GM18861 (cell line): ENCODE results near the gene ERI2.
"Not testable (repeated sequence)": the region's sequence is repeated elsewhere in the genome, so short reads cannot be mapped to it uniquely, and the experiment has no call there.

Experiments
- ATAC-seq: cut with Tn5 transposase; IDR thresholded peaks from one replicate; pipeline ENCODE4 v1.9.1; 2021; ENCODE audit not compliant: unreplicated experiment

ERI2 gene

GRCh38 chr16:20818929-20819585 is 12.8 kb upstream of the ERI2 start:
- no peak for ATAC-seq

GRCh38 chr16:20814784-20815183 is 8.5 kb upstream of the ERI2 start:
- no peak for ATAC-seq

- no peak for ATAC-seq
These were observed 6.2 kb upstream of the ERI2 start for GRCh38 chr16:20812510-20812909.

- no peak for ATAC-seq
These were observed 5.7 kb upstream of the ERI2 start for GRCh38 chr16:20811889-20812439.

GRCh38 chr16:20807862-20808261 is 1.6 kb upstream of the ERI2 start:
- ATAC-seq, result no peak

GRCh38 chr16:20805684-20806167 is 546 bp downstream of the ERI2 start:
- not testable (repeated sequence) for ATAC-seq

- no peak for ATAC-seq
These were observed 2.6 kb downstream of the ERI2 start for GRCh38 chr16:20803561-20804214.

- ATAC-seq, result no peak
These were observed 3.1 kb downstream of the ERI2 start for GRCh38 chr16:20803192-20803560.

- no peak for ATAC-seq
These were observed 5.0 kb downstream of the ERI2 start for GRCh38 chr16:20801278-20801677.

GRCh38 chr16:20799599-20799998 is 6.7 kb downstream of the ERI2 start:
- no peak for ATAC-seq

GRCh38 chr16:20798364-20798763 is 7.9 kb downstream of the ERI2 start:
- no peak for ATAC-seq

- no peak for ATAC-seq
These were observed 14.2 kb downstream of the ERI2 start for GRCh38 chr16:20791923-20792612.

GRCh38 chr16:20789130-20789529 is 17.1 kb downstream of the ERI2 start:
- no peak for ATAC-seq

GRCh38 chr16:20784204-20784603 is 22.1 kb downstream of the ERI2 start:
- ATAC-seq, result no peak

GRCh38 chr16:20782470-20782869 is 23.8 kb downstream of the ERI2 start:
- ATAC-seq, result no peak

- ATAC-seq, result no peak
These were observed 24.6 kb downstream of the ERI2 start for GRCh38 chr16:20781697-20782096.

- ATAC-seq, result no peak
These were observed 31.4 kb downstream of the ERI2 start for GRCh38 chr16:20774703-20775362.

GRCh38 chr16:20773679-20774078 is 32.6 kb downstream of the ERI2 start:
- no peak for ATAC-seq

- ATAC-seq, result no peak
These were observed 37.5 kb downstream of the ERI2 start for GRCh38 chr16:20768818-20769217.

- ATAC-seq, result no peak
These were observed 38.2 kb downstream of the ERI2 start for GRCh38 chr16:20768121-20768520.

- no peak for ATAC-seq
These were observed 38.7 kb downstream of the ERI2 start for GRCh38 chr16:20767577-20767976.
